ENCODE measurements around the gene ATE1.
"Not testable (repeated sequence)": the region's sequence is repeated elsewhere in the genome, so short reads cannot be mapped to it uniquely, and the experiment has no call there.

The ATE1 gene

GRCh38 chr10:121736315-121737130 is 191.3 kb downstream of the ATE1 start:
- DNase-seq (ENCODE audit: low read depth, low spot score), result no peak

- no peak for DNase-seq (ENCODE audit: low read depth, low spot score)
Observed at GRCh38 chr10:121735263-121735662, 192.6 kb downstream of the ATE1 start.

DNA sequence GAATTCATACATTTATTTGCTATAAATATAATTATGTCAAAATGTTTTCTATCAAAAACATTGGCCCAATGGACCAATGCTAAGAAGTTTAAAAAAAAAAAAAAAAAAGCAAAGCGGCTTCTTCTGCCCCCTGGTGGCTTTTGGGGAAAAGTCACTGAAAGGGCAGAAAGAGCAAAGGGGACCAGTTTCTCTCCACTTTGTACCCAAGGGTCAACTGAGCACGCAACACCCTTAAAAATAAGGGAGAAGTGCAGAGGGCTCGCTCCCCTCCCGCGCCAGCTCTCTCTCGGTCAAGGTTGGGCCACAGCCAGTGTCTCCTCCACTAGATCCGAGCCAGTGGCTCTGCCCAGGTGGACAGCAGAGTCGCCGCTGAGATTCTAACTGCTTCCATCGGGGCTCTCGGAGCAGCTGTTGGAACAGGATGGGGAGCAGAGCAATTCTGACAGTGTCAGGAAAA is 193.2 kb downstream of the ATE1 start:
- DNase-seq (ENCODE audit: low read depth, low spot score), result no peak

GRCh38 chr10:121732656-121733445 is 195.0 kb downstream of the ATE1 start:
- DNase-seq (ENCODE audit: low read depth, low spot score), result no peak

- no peak for DNase-seq (ENCODE audit: low read depth, low spot score)
Observed at GRCh38 chr10:121732172-121732571, 195.7 kb downstream of the ATE1 start.

- DNase-seq (ENCODE audit: low read depth, low spot score), result no peak
Observed at GRCh38 chr10:121724282-121724681, 203.5 kb downstream of the ATE1 start.

- DNase-seq (ENCODE audit: low read depth, low spot score), result no peak
Observed at GRCh38 chr10:121722665-121723064, 205.2 kb downstream of the ATE1 start.

DNA sequence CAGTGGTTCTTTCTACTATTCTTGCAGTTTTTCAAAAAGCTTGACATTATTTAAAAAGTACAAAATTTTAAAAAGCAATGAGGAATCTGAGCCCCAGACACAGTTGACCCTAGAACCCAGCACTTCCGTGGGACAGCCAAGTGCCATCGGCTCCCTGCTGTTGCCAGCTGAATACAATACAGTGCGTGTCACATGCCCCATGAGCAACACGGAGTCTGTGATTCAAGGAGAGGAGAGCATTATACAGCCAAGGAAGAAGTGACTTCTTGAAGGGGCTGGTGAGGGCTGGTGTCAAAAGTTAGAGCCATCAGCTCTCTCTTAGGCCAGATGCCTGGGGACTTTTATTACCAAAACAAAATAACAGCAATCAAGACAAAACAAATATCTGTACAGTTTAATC is 206.6 kb downstream of the ATE1 start:
- no peak for DNase-seq (ENCODE audit: low read depth, low spot score)

- no peak for DNase-seq (ENCODE audit: low read depth, low spot score)
Observed at GRCh38 chr10:121715969-121716368, 211.9 kb downstream of the ATE1 start.

GRCh38 chr10:121715076-121715475 is 212.8 kb downstream of the ATE1 start:
- no peak for DNase-seq (ENCODE audit: low read depth, low spot score)

DNA sequence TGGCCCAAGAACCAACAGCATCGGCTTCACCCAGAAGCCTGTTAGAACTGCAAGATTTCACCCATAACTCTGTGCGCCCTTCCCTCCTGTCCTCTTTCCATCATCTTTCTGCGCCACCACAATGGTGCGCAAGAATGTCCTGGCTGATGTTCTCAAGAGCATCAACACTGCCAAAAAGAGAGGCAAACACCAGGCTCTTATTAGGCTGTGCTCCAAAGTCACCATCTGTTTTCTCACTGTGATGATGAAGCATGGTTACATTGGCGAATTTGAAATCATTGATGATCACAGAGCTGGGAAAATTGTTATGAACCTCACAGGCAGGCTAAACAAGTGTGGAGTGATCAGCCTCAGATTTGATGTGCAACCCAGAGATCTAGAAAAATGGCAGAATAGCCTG is 214.3 kb downstream of the ATE1 start:
- no peak for DNase-seq (ENCODE audit: low read depth, low spot score)

- DNase-seq (ENCODE audit: low read depth, low spot score), result no peak
Observed at GRCh38 chr10:121710971-121711370, 216.9 kb downstream of the ATE1 start.

DNA sequence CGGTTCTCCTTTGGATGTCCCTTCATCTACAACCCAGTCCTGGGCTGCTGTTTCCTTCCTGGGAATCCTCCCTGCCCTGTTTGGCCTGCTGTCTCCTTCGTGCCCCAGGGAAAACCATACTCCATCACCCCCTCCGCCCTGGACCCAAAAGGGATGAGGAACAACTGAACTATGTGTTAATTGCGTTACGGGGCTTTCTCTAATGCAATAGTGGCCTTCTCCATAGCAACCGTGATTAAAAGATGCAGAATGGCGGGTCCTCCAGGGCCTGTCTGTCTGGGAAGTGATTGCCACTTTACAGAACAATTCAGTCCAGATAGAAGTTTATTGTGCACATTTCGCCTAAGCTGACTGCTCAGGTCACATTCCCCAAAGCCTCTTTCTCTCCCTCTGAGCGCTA is 217.6 kb downstream of the ATE1 start:
- no peak for DNase-seq (ENCODE audit: low read depth, low spot score)

DNA sequence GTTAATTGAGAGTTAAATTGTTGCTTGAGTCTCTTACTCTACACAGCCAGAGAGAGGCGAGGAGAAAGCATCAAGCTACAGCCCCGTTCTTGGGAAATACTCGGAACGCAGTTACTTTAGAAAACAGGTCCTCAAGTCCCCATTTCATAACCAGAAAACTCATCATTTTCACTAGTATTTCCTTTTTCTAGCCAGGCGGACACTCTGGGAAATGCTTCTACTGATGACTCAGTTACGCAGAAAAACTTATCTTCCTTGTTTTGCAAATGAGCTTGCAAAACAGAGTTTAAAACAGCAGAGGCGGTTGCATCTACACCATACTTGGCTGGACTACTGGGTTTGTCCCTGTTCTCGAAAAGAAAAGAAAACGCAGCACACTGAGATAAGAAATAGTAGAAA is 218.2 kb downstream of the ATE1 start:
- no peak for DNase-seq (ENCODE audit: low read depth, low spot score)

DNA sequence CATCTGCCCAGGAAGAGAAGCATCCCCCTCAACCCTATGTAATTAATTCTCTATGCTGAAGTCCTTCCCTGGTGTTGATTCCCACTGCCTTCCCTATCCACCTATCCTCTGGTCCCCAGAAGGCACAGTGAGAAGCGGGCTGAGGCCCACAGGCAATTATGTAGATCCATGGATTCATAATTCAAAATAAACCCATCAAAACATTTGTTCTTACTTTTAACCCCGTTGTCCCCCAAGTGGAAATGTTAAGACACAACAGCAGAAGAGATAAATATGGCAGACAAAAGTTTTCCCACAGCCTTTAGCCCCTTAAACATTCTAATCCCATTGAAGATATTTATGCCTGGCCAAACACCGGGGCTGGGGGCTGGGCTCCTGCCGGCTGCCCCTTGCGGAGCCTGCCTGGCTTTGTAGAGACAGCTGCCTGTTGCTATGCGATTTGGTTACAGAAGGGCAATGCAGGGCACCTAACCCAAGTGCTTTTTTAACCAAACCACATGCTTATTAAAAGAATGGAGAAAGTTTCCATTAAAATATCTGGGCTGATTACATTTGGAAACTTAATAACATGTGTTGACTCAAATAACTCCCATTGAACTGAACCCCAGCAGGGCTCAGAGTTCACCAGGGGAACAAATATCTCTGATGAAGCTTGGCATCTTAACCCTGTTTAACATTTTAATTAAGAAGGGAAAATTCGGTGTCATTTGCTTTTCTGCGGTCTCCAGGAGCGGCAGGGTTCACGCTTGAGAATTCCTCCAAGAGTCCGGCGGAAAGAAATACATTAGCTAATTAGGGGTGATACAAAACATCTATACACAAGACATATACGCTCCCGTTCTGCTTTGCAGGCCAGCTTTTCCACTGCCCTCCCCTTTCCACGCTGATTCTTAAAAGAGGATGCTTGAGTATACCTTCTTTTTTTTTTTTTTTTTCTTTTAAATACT is 218.8 kb downstream of the ATE1 start:
- DNase-seq (ENCODE audit: low read depth, low spot score), result no peak

DNA sequence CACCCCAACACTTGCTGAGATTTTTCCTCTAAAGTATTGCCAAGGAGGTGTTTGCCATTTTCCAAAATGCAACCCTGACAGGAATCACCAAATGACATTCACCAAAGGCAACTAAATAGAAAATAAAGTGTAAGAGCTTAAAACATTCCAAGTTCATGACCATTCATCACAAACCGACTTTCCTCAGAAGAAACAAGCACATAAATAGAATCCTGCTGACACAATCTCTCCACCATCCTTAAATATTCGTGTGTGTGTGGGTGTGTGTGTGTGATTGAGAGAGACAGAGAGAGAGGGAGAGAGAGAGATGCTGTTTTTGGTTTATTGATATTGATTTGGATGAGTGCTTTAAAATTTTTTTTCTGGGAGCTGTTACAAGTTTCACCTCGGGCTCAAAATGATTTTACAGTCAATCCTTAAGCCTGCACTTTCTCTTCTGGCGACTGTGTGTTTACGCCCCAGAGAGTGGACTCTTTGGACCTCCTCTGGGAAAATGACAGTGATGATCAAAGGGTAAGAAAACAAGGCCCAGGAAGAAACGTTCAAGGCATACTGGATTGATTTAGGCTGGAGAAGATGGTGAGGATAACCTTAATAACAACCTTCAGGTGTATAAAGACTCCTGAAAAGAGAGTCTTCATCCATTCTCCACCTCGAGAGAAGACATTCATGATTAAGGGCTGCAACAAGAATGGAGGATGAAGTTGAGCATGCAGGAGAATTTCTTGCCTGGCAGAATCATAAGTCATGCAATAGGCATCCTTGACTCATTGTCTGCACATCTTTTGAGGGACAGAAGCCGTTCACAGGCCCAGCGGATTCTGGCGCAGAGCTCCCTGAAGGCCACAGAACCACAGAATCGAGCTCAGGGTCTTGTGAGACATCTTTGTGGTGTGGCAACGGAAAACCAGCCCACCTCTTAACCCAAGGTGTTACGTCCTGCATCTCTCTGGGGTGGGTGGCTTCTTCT is 225.2 kb downstream of the ATE1 start:
- DNase-seq (ENCODE audit: low read depth, low spot score), result no peak

DNA sequence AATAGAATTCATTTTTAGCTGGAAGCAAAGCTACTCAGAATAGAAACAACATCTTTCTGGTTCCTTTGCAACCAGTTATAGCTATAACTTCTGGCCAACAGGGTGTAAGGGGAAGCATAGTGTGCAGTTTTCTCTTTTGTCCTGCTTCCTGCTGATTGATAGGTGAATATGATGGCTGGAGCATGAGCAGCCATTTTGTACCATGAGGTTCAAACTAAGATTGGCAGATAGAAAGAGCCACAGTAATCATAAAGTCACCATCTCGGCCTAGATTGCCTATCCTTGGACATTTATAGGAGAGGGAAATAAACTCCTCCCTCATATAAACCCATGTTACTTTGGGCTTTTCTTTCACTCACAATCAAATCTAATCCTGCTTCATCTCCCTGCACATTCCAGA is 227.4 kb downstream of the ATE1 start:
- no peak for DNase-seq (ENCODE audit: low read depth, low spot score)

GRCh38 chr10:121699703-121700102 is 228.1 kb downstream of the ATE1 start:
- DNase-seq (ENCODE audit: low read depth, low spot score), result not testable (repeated sequence)

- DNase-seq (ENCODE audit: low read depth, low spot score), result no peak
Observed at GRCh38 chr10:121698902-121699301, 228.9 kb downstream of the ATE1 start.

- DNase-seq (ENCODE audit: low read depth, low spot score), result no peak
Observed at GRCh38 chr10:121698336-121698735, 229.5 kb downstream of the ATE1 start.

DNA sequence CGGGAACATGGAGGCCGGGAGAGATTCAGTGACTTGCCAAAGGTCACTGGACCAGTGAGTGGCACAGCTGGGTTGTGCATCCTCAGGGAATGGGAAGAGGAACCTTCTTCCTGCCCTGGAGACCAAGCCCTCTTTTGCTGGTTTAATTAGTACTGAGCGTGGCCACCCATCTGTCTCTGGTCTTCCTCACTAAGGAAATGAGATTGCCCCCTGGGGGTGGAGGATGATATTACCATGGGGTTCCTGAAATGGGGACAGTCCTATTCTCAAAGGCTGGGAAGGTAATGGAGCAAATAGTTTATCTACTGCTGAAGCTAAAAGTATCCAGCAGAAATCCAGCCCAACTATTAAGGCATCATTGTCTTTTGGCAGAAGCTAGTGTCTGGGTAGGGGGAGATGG is 231.0 kb downstream of the ATE1 start:
- DNase-seq (ENCODE audit: low read depth, low spot score), result no peak

All from smooth muscle cell of the brain vasculature (primary cell).